Activated T-helper 17 cell treated with anti-CD3 and anti-CD28 coated beads, Interleukin-2, amount 50 U/mL, for 72 hours (primary cell): ENCODE measurements around the gene C1orf50. TPM values are rescaled to one million over a fixed set of nuclear protein-coding genes. Genes with fewer than 3 reads are reported as not detected.

Experiments used
- ATAC-seq: fragments of 150-1000 bp; cut with Tn5 transposase; replicated peaks from 2 replicates; pipeline ENCODE4 v1.10.0; 2021; ENCODE audit warnings: mild to moderate bottlenecking, moderate library complexity
- H3K27ac Mint-ChIP-seq: one replicate; pipeline ENCODE4 v1.8.0; 2022; ENCODE audit warnings: mixed read lengths
- H3K27me3 Mint-ChIP-seq: one replicate; pipeline ENCODE4 v1.8.0; 2022; ENCODE audit warnings: mixed read lengths
- H3K36me3 Mint-ChIP-seq: one replicate; pipeline ENCODE4 v1.8.0; 2022; ENCODE audit warnings: low read depth, mild to moderate bottlenecking, mixed read lengths
- H3K4me1 Mint-ChIP-seq: one replicate; pipeline ENCODE4 v1.8.0; 2022; ENCODE audit warnings: mixed read lengths
- H3K4me3 Mint-ChIP-seq: one replicate; pipeline ENCODE4 v1.8.0; 2022; ENCODE audit warnings: mild to moderate bottlenecking, mixed read lengths
- H3K9me3 Mint-ChIP-seq: one replicate; pipeline ENCODE4 v1.8.0; 2022; ENCODE audit warnings: mixed read lengths
- total RNA-seq, 2 donors: library from RNA; stranded (reverse); gene quantifications; one replicate each; pipeline ENCODE4 v1.2.3, GENCODE V29; 2022

The C1orf50 gene
- total RNA-seq, 2 donors from 2014 or later = 6.5 to 10.7 TPM

DNA sequence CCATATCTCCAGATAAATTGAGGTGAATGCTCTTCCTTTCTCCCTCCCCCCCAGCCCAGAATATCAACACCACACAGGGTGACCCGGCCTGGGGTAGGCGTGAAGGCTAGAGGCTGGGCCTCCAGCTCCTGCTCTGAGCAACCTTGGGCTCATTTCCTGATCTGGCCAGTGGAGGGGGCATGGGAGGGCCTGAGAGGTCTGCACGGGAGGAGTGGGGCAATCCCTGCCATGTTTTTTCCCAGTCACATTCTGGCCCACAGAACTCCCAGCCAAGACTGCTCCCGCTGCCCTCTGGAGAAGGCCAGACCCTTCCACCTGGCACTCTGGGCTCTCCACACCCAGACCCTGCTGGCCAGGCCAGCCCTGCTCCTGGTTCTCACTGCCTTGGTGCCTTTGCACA is 30.9 kb upstream of the C1orf50 start:
- peaks cover 5% of the 10 kb centered on the region for H3K4me1 Mint-ChIP-seq
- no peaks in the 10 kb centered on the region for H3K36me3 Mint-ChIP-seq
- ATAC-seq = no peak
- H3K4me3 Mint-ChIP-seq = no peak overlapping the region
- no peak overlapping the region for H3K27ac Mint-ChIP-seq
- H3K27me3 Mint-ChIP-seq = no peaks in the 10 kb centered on the region
- H3K9me3 Mint-ChIP-seq = no peaks in the 10 kb centered on the region

DNA sequence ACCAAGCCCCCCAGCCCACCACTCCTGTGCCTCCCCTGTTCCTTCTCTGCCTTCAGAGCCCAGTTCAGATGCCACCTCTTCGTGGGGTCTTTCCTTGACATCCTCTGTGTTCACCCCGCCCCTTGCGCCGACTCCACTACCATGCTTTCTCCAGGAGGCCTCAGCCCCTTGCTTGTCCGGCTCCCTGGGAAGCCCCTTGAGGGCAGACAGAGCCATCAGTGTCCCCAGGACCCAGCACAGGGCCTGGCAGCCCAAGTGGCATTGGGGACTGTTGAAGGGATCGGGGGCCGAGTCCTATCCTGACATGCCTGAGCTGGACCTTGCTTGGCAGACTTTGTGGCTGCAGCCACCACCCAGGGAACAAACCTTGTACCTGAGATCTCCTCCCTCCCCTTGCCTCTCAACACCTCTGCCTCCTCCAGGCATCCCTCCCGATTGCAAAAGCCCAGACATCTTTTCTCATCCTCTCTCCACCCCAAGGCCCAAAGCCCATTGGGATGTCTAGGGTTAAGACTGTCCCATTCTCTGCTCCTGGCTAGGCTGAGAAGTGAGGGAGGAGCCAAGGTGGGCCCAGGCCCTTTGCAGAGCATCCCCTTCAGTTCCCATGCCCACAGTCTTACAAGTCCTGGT is 30.4 kb upstream of the C1orf50 start:
- ATAC-seq = no peak
- Mint-ChIP-seq H3K9me3 (no peaks in the 10 kb centered on the region), H3K27ac (peak overlapping the region; percentile 55), H3K27me3 (no peaks in the 10 kb centered on the region), H3K36me3 (no peaks in the 10 kb centered on the region), H3K4me1 (peaks cover 5% of the 10 kb centered on the region), H3K4me3 (no peak overlapping the region)

DNA sequence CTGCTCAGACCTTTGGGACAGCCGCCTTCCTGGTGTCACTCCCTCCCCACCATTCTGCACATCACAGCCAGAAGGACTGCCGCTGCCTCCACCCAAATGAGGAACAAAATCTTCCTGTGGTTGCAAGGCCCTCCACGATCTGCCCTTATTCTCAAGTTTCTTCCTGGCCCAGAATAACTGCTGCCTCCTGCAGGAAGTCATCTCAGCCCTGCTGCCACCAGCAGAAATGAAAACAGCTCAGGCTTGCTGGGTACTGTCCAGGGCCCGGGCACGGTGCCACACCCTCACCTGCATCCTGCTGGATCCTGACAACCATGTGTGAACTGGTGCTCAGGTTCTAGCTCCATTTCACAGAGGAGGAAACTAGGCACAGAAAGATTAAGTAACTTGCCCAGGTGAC is 29.8 kb upstream of the C1orf50 start:
- Mint-ChIP-seq H3K36me3 (no peaks in the 10 kb centered on the region), H3K27me3 (no peaks in the 10 kb centered on the region), H3K4me1 (peaks cover 5% of the 10 kb centered on the region), H3K4me3 (no peak overlapping the region), H3K9me3 (no peaks in the 10 kb centered on the region), H3K27ac (peak overlapping the region; percentile 55)
- ATAC-seq = no peak

DNA sequence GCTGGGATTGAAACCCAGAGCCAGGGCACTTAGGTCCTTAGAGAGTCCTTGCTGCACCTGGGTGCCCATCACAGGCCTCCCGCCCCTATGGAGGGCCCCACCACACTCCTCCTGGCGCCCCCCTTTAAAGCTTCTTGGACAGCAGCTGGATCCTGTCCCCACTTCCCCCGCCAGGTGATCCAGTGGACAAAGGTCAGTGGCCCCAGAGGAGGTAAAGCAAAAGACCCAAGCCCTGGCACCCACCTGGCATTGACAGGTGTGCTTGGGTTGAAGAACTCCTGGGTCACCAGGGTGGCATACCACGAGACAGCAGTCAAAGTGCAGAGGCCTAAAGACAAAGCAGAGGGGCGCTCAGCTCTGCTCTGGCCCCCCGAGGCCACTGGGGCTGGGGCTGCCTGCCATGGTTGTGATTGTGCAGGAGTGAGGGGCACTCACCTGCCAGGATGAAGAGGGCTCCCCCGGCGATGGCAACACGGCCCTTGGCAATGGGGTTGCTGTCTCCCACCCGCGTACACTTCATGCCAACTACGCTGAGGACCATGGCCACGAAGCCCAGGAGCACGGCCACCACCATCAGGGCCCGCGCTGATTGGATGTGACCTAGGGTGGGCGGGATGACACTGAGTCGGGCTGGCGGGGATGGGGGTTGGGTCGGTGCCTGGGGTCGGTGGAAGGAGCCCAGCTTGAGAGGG is 28.9 kb upstream of the C1orf50 start:
- ATAC-seq = no peak
- Mint-ChIP-seq H3K27ac (no peak overlapping the region), H3K9me3 (no peaks in the 10 kb centered on the region), H3K36me3 (no peaks in the 10 kb centered on the region), H3K27me3 (no peaks in the 10 kb centered on the region), H3K4me1 (peaks cover 5% of the 10 kb centered on the region), H3K4me3 (no peak overlapping the region)

DNA sequence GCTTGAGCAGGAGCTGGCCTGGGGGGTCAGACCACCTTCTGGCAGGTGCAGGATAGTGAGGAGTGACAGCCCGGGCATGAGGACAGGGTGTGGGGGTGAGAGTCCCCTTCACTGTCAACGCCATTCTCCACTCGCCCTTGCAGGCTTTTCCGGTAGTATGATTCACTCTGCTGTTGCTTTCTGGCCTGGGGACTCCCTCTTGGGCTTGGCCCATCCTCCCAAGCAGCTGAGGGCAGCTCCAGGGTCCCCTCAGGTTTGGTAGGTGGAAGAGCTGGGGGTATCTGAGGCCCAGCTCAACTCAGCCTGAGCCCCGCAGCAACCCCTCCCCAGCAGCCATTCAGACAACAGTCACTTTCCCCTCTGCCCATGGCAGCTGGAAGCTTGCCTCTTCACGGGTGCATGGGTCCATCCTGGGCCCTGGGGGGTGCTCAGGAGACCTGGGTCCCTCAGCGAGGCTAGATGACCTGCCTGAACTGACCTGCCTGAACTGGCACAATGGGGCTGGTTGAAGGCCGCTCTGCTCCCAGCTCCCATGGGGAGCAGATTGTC is 28.3 kb upstream of the C1orf50 start:
- Mint-ChIP-seq H3K9me3 (no peaks in the 10 kb centered on the region), H3K4me3 (no peak overlapping the region)

DNA sequence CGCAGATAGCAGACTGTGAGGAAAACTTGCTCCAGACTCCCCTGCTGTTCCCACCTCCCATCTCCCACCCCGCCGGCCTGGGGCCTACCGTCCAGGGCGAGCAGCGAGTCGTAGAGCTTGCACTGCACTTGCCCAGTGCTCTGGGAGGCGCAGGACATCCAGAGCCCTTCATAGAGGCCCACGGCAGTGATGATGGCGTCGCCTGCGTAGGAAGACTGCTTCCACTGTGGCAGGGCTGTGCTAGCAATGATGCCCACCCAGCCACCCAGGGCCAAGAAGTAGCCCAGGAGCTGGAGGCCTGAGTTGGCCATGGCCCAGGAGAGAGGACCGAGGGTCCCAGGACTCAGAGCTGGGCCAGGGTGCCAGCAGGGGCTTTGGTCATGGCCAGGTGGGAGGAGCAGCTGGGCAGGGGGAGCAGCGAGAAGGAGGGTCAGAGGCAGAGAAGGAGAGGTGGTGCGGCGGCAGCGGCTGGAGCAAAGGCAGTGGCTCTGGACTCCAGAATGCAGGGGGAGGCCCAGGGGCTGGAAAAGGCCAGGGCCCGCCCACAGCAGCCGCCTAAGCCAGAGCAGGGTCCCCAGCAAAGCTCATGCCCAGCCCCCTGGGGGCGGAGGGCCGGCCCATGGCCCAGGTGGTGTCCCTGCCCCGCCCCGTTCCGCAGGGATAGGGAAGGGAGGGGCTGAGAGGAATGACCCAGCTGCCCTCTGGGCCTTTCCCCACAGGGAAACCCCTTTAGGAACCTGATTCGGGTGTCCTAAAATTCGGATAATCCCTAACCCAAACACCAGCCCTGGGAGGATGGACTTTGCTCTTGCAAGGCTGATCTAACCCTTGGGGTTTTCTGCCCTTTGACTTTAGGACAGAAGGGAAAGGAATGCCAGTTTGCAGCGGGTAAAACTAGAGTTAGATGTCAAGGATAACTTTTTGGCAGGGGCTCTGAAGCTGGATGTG is 27.0 kb upstream of the C1orf50 start, which contains the start of gene CLDN19:
CLDN19 (minus strand) TSS at position 484 of the 948 bp plus-strand sequence; CDS start at position 311, 173 bp downstream.
- H3K4me3 Mint-ChIP-seq = no peak within 1 kb of the TSS
- no peaks in the 10 kb centered on the region for H3K9me3 Mint-ChIP-seq
- no peaks in the 10 kb centered on the region for H3K27me3 Mint-ChIP-seq
- H3K36me3 Mint-ChIP-seq = no peaks in the 10 kb centered on the region
- H3K4me1 Mint-ChIP-seq = peaks cover 5% of the 10 kb centered on the region
- H3K27ac Mint-ChIP-seq = no peak within 1 kb of the TSS
- no peak for ATAC-seq

More for the DNA sequence above, 28.3 kb upstream of the C1orf50 start:
- ATAC-seq = no peak
- H3K4me1 Mint-ChIP-seq = peaks cover 5% of the 10 kb centered on the region
- H3K36me3 Mint-ChIP-seq = no peaks in the 10 kb centered on the region
- no peak overlapping the region for H3K27ac Mint-ChIP-seq
- no peaks in the 10 kb centered on the region for H3K27me3 Mint-ChIP-seq

DNA sequence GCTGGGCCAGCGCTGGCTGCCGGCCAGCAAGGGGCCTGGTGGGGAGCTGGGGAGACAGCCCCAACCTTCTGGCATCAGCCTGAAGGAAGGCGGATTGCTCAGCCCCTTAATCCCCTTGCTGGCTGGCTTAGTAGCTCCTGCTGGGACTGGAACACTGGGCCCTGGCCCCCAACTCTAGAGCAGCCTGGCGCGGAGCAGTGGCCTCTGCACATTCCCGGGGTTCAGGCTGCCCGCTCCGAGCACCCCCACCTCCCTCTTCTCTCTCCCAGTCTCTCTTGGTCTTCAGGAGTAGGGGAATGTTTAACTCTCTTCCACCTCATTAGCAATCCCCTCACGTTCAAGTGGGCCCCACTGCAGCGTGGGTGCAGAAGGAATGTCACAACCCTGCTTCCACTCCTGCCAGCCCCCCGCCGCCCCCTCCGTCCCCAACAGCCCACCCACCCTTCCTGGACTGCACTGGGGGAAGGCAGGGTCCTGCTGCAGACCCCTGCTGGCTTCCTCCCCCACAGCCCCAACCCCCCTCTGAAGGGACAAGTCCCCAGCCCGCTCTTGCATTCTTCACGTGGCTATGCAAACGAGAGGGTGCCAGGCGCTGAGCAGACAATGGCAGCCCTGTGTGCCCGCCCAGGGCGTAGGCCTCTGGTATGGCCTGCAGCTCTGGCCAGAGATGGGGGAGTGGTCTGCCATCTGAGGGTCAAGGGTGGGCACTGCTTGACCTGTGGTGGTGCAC is 26.0 kb upstream of the C1orf50 start:
- H3K9me3 Mint-ChIP-seq = no peaks in the 10 kb centered on the region
- no peak overlapping the region for H3K4me3 Mint-ChIP-seq
- H3K27me3 Mint-ChIP-seq = no peaks in the 10 kb centered on the region
- H3K27ac Mint-ChIP-seq = no peak overlapping the region
- peaks cover 6% of the 10 kb centered on the region for H3K36me3 Mint-ChIP-seq
- ATAC-seq = no peak
- peaks cover 5% of the 10 kb centered on the region for H3K4me1 Mint-ChIP-seq

DNA sequence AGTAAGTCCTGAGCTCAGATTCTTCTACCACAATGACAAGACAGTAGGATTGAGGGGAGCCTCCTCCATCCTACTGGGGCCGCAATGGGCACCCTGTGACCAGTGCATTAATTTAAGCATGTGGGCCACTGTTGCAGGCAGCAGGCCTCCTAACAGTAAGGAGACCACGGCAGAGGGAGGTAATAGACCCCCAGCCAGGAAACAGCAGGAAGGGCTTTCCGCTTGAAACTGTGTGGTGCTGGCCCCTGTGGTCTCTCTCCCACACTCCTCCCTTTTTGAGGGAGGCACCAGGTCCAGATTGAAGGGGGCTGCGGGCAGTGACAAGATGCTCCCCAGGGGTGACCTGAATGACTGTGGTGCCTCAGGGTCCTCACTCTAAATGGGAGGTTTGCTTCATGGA is 25.3 kb upstream of the C1orf50 start:
- no peak for ATAC-seq
- Mint-ChIP-seq H3K9me3 (no peaks in the 10 kb centered on the region), H3K4me3 (no peak overlapping the region), H3K36me3 (peaks cover 12% of the 10 kb centered on the region), H3K27ac (no peak overlapping the region), H3K4me1 (peaks cover 5% of the 10 kb centered on the region), H3K27me3 (no peaks in the 10 kb centered on the region)

DNA sequence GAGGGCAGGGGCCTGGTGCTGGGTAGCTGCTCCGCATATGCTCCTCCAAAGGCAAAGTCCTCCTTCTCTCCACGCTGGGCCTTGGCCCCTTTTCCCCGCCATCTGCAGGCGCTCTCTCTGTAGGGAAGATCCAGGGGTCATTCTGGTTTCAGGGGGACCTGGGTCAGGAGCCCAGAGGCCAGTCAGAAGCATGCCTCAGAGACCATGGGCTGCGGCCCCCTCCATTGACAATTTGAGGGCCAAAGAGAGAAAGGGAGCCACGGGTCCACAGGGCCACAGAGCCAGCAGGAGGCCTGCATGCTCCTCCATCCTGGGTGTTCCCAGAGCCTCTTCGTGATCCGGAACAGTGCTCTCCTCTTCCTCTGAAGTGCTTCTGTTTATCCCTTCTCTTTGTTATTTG is 24.9 kb upstream of the C1orf50 start:
- Mint-ChIP-seq H3K27ac (no peak overlapping the region), H3K9me3 (no peaks in the 10 kb centered on the region), H3K27me3 (no peaks in the 10 kb centered on the region), H3K36me3 (peaks cover 14% of the 10 kb centered on the region), H3K4me3 (no peak overlapping the region), H3K4me1 (peaks cover 3% of the 10 kb centered on the region)
- no peak for ATAC-seq

DNA sequence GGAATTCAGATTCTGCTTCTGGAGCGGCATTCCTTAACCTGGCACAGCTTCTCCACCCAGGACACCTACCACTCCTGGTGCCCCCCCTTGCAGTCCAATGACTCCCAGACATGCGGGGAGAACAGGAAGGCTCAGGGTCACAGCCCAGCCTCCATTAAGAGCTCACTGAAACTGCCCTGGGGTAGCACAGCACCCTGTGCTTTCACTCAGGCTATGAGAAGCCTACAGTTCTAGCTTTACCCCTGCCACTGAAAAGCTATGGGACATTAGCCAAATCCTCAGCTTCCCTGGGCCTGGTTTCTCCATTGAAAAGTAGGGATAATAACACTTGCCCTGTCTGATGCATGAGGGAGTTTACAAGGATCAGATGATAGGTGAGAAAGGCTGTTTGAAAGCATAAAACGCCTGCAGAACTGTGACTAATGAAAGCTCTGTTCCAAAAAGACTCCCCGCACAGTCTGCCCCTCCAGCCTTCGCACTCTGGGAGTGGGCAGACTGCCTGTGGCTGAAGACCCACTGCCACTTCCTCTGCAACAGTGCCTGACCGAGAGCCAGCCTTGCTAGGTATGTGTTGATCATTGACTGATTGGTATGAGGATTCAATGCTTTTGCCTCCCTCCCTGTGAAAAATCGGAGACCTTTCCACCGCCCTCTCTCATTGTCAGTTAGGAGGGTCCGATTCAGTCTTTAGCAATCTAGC is 24.3 kb upstream of the C1orf50 start:
- H3K27ac Mint-ChIP-seq = no peak overlapping the region
- H3K9me3 Mint-ChIP-seq = no peaks in the 10 kb centered on the region
- no peak for ATAC-seq
- no peaks in the 10 kb centered on the region for H3K27me3 Mint-ChIP-seq
- no peaks in the 10 kb centered on the region for H3K4me1 Mint-ChIP-seq
- no peak overlapping the region for H3K4me3 Mint-ChIP-seq
- H3K36me3 Mint-ChIP-seq = peaks cover 14% of the 10 kb centered on the region

DNA sequence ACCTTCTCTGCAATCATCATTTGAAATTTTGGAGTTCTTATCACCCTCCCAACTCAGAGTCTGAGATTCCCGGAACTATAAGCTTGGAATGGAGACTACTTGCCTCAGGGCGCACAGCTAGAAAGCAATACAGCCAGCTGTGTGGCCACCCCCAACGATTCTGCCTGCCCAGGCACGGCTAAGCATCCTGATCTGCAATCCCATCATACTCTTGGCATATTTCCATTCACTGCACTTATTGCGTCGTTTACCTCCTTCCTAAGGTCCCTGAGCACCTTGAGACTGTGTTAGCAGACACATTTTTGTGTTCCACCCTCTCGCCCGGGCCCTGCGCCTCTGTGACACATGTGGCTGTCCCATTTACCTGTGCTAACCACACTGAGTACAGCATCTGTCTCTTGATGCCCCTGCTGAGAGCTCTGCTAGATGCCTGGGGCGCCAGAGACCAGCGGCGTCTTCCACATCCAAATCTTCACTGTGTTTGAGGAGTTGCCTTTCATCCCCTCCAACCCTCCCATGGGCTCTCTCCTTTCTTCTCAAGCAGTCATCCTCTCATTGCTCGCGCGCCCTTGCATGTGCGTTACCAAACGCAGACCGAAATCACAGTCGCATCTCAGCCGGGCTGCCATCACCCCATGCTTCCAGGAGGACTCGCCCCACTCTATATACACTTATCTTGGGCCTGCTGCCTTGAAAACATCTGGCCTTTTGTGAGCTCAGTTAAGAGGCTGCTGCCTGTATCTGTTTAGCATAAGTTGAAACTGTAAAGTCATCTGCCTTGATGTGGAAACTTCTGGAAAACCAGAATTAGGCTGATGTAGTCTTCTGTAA is 23.5 kb upstream of the C1orf50 start:
- peaks cover 22% of the 10 kb centered on the region for H3K36me3 Mint-ChIP-seq
- H3K4me1 Mint-ChIP-seq = no peaks in the 10 kb centered on the region
- no peaks in the 10 kb centered on the region for H3K27me3 Mint-ChIP-seq
- H3K9me3 Mint-ChIP-seq = no peaks in the 10 kb centered on the region
- no peak overlapping the region for H3K27ac Mint-ChIP-seq
- no peak for ATAC-seq
- H3K4me3 Mint-ChIP-seq = no peak overlapping the region

DNA sequence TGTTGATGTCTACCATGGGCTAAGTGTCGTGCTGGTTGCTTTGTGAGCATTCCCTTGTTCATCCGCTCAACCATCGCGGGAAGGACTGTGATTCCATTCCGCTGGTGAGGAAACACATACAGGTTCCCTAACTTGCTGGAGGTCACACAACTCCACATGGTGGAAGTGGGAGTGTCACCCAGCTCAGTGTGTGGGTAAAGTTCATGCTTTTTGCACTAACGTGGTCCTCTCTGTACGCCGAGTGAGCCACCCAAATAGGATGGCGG is 23.0 kb upstream of the C1orf50 start:
- Mint-ChIP-seq H3K36me3 (peaks cover 27% of the 10 kb centered on the region), H3K27me3 (no peaks in the 10 kb centered on the region), H3K9me3 (no peaks in the 10 kb centered on the region), H3K4me1 (no peaks in the 10 kb centered on the region), H3K4me3 (no peak overlapping the region), H3K27ac (no peak overlapping the region)
- ATAC-seq = no peak

DNA sequence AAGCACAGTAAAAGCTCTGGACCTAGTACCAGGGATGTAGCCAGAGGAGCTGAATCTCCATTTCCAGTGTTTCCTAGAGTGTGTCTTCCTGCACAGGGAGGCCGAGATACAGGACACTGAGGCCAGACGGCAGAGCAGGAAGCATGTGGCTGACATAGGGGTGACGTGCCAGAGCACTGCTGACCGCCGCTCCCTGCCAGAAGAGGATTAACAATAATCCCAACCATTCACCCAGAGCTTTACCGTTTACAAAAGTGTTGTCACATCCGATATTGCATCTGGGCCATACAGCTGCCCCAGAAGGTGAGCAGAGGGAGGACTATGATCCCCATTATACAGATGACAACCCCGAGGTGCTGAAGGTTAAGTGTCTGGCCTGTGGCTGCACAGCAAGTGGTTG is 21.2 kb upstream of the C1orf50 start:
- no peaks in the 10 kb centered on the region for H3K9me3 Mint-ChIP-seq
- H3K27me3 Mint-ChIP-seq = no peaks in the 10 kb centered on the region
- ATAC-seq = no peak
- no peaks in the 10 kb centered on the region for H3K4me1 Mint-ChIP-seq
- H3K4me3 Mint-ChIP-seq = no peak overlapping the region
- peaks cover 42% of the 10 kb centered on the region for H3K36me3 Mint-ChIP-seq
- no peak overlapping the region for H3K27ac Mint-ChIP-seq
